HG02571 (cell line): ENCODE data around the gene FARP2.

Experiments used
- ATAC-seq: cut with Tn5 transposase; IDR thresholded peaks from one replicate; pipeline ENCODE4 v1.9.1; 2021; ENCODE audit warnings: mild to moderate bottlenecking, moderate library complexity; ENCODE audit not compliant: unreplicated experiment

The FARP2 gene

GRCh38 chr2:241482126-241482955, 126.3 kb downstream of the FARP2 start:
- no peak for ATAC-seq

GRCh38 chr2:241483305-241483704, 127.2 kb downstream of the FARP2 start:
- ATAC-seq: no peak

GRCh38 chr2:241485172-241485911, 129.3 kb downstream of the FARP2 start:
- no peak for ATAC-seq

- ATAC-seq: no peak
These were observed 133.0 kb downstream of the FARP2 start for GRCh38 chr2:241489088-241489487.

- no peak for ATAC-seq
These were observed 133.9 kb downstream of the FARP2 start for GRCh38 chr2:241489733-241490680.

GRCh38 chr2:241490825-241491506, 134.9 kb downstream of the FARP2 start:
- ATAC-seq: no peak

- no peak for ATAC-seq
These were observed 135.6 kb downstream of the FARP2 start for GRCh38 chr2:241491549-241492173.

GRCh38 chr2:241492174-241492565, 136.1 kb downstream of the FARP2 start:
- ATAC-seq: no peak

GRCh38 chr2:241493092-241493491, 137.0 kb downstream of the FARP2 start:
- no peak for ATAC-seq

GRCh38 chr2:241494311-241494908, 138.3 kb downstream of the FARP2 start:
- no peak for ATAC-seq

GRCh38 chr2:241495172-241496002, 139.3 kb downstream of the FARP2 start:
- no peak for ATAC-seq

- no peak for ATAC-seq
These were observed 140.1 kb downstream of the FARP2 start for GRCh38 chr2:241496003-241496707.

GRCh38 chr2:241496904-241497877, 141.1 kb downstream of the FARP2 start:
- no peak for ATAC-seq

- ATAC-seq: no peak
These were observed 142.3 kb downstream of the FARP2 start for GRCh38 chr2:241498115-241499070.

GRCh38 chr2:241499146-241499965, 143.3 kb downstream of the FARP2 start:
- no peak for ATAC-seq
